ENCODE results near the gene PATJ.
"Not testable (repeated sequence)": the region's sequence is repeated elsewhere in the genome, so short reads cannot be mapped to it uniquely, and the experiment has no call there.

Gene PATJ

DNA sequence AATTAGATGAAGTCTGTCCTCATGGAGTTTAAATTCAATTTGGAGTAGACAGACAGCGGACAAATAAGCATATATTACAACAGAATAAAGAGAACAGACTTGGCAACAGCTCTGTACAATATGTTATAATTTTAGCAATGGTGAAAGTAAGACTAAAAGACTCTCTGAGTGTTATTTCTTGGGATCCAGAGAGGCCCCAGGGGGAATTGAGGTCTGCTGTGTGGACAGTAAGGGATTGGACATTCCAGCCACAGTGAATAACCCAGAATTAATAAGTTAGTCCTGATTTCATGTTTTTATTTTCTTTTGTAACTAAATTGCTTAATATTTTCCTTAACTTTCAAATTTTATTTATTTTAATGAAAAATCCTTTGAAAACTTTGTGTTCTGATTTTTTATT, 101.7 kb downstream of the PATJ start:
- no peak overlapping the region for H2AK5ac ChIP-seq (ENCODE audit: low read length)
- H3K79me1 ChIP-seq (ENCODE audit: low read length) = no peaks in the 10 kb centered on the region
- no peaks in the 10 kb centered on the region for H3K4me1 ChIP-seq (ENCODE audit: control insufficient read depth in 1 of 2, insufficient read depth in 2 of 2, low read length in 2 of 2)
- no peaks in the 10 kb centered on the region for H3K27me3 ChIP-seq (ENCODE audit: insufficient read depth, low read length)
- no peak overlapping the region for H4K8ac ChIP-seq (ENCODE audit: low read depth, low read length)
- H3K79me2 ChIP-seq (ENCODE audit: control insufficient read depth, insufficient read depth, low read length, poor library complexity) = no peaks in the 10 kb centered on the region
- no peak overlapping the region for H3K18ac ChIP-seq (ENCODE audit: low read length)
- H3K4me2 ChIP-seq (ENCODE audit: low read length) = no peak overlapping the region
- no CpG with 5 or more reads among the region's 1 CpG for WGBS (ENCODE audit: extremely low coverage, insufficient coverage, insufficient read length)
- H4K91ac ChIP-seq (ENCODE audit: low read depth, low read length) = no peak overlapping the region
- no peak overlapping the region for H3K9ac ChIP-seq (ENCODE audit: low read length)
- H3K9me3 ChIP-seq (ENCODE audit: insufficient read depth, low read depth, low read length) = no peaks in the 10 kb centered on the region
- H2BK120ac ChIP-seq (ENCODE audit: insufficient read depth, low read length, poor library complexity) = no peak overlapping the region
- H3K23ac ChIP-seq (ENCODE audit: low read length) = no peak overlapping the region
- no peak overlapping the region for H3K14ac ChIP-seq (ENCODE audit: low read length)
- DNase-seq = no peak
- no peak overlapping the region for H3K4me3 ChIP-seq (ENCODE audit: low read depth, low read length)
- H2BK12ac ChIP-seq (ENCODE audit: low read length) = no peak overlapping the region
- no peak overlapping the region for H4K12ac ChIP-seq (ENCODE audit: low read depth, low read length)
- no peak overlapping the region for H3K27ac ChIP-seq (ENCODE audit: low read depth, low read length)
- H2BK5ac ChIP-seq (ENCODE audit: low read depth, low read length, poor library complexity) = no peak overlapping the region
- H3K4ac ChIP-seq (ENCODE audit: low read depth, low read length) = no peak overlapping the region
- H2AFZ ChIP-seq (ENCODE audit: insufficient read depth, low read length, poor library complexity) = no peak overlapping the region
- peaks cover 0 to 5% of the 10 kb centered on the region in 2 experiments for H3K36me3 ChIP-seq (ENCODE audit: control insufficient read depth in 1 of 2, insufficient read depth in 2 of 2, low read length in 2 of 2)

DNA sequence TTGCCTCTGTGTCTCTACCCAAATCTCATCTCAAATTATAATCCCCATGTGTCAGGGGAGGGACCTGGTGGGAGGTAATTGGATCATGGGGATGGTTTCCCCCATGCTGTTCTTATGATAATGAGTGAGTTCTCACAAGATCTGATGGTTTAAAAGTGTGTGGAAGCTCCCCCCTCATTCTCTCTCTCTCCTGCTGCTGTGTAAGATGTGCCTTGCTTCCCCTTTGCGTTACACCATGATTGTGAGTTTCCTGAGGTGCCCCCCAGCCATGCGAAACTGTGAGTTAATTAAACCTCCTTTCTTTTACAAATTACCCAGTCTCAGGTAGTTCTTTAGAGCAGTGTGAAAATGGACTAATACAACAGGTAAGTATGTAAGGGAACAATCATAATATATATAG, 102.4 kb downstream of the PATJ start:
- not testable (repeated sequence) for H3K23ac ChIP-seq (ENCODE audit: low read length)

DNA sequence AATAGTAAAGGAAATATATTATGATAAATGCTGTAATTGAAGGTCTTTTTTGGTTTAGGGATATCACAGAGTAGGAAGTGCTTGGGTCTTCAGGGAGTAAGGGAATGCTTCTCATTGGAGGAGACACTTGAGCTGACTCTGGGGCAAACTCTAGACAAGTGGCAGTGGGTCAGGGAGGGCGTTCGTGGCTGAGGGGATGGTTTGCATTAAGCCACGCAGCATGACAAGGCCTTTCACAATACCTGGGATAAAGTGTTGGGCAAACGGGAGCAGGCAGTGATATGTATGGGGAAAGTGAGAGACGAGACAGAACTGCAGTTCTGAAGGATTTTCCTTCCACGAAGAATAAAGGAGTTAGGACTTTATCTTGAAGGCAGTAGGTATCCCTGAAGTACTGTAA, 109.0 kb downstream of the PATJ start:
- H3K9me3 ChIP-seq (ENCODE audit: insufficient read depth, low read depth, low read length) = no peaks in the 10 kb centered on the region
- H3K4me1 ChIP-seq (ENCODE audit: control insufficient read depth in 1 of 2, insufficient read depth in 2 of 2, low read length in 2 of 2) = no peaks in the 10 kb centered on the region
- no peak overlapping the region for H3K23ac ChIP-seq (ENCODE audit: low read length)
- no peak overlapping the region for H3K4me2 ChIP-seq (ENCODE audit: low read length)
- H2AK5ac ChIP-seq (ENCODE audit: low read length) = no peak overlapping the region
- H4K12ac ChIP-seq (ENCODE audit: low read depth, low read length) = no peak overlapping the region
- no peak overlapping the region for H2BK120ac ChIP-seq (ENCODE audit: insufficient read depth, low read length, poor library complexity)
- H2BK12ac ChIP-seq (ENCODE audit: low read length) = no peak overlapping the region
- no peak for DNase-seq
- H3K4me3 ChIP-seq (ENCODE audit: low read depth, low read length) = no peak overlapping the region
- no peak overlapping the region for H3K14ac ChIP-seq (ENCODE audit: low read length)
- no peak overlapping the region for H2AFZ ChIP-seq (ENCODE audit: insufficient read depth, low read length, poor library complexity)
- no peak overlapping the region for H3K9ac ChIP-seq (ENCODE audit: low read length)
- no peak overlapping the region for H4K8ac ChIP-seq (ENCODE audit: low read depth, low read length)
- no peaks in the 10 kb centered on the region for H3K79me2 ChIP-seq (ENCODE audit: control insufficient read depth, insufficient read depth, low read length, poor library complexity)
- no peaks in the 10 kb centered on the region for H3K27me3 ChIP-seq (ENCODE audit: insufficient read depth, low read length)
- peaks cover 6 to 7% of the 10 kb centered on the region in 2 experiments for H3K36me3 ChIP-seq (ENCODE audit: control insufficient read depth in 1 of 2, insufficient read depth in 2 of 2, low read length in 2 of 2)
- no peak overlapping the region for H3K4ac ChIP-seq (ENCODE audit: low read depth, low read length)
- H3K79me1 ChIP-seq (ENCODE audit: low read length) = no peaks in the 10 kb centered on the region
- no peak overlapping the region for H3K18ac ChIP-seq (ENCODE audit: low read length)
- no peak overlapping the region for H2BK5ac ChIP-seq (ENCODE audit: low read depth, low read length, poor library complexity)
- no CpG with 5 or more reads among the region's 6 CpGs for WGBS (ENCODE audit: extremely low coverage, insufficient coverage, insufficient read length)
- no peak overlapping the region for H3K27ac ChIP-seq (ENCODE audit: low read depth, low read length)
- H4K91ac ChIP-seq (ENCODE audit: low read depth, low read length) = no peak overlapping the region

More for the DNA sequence above, 102.4 kb downstream of the PATJ start:
- H3K79me2 ChIP-seq (ENCODE audit: control insufficient read depth, insufficient read depth, low read length, poor library complexity); H3K36me3 ChIP-seq (ENCODE audit: control insufficient read depth in 1 of 2, insufficient read depth in 2 of 2, low read length in 2 of 2); H4K12ac ChIP-seq (ENCODE audit: low read depth, low read length); H2BK120ac ChIP-seq (ENCODE audit: insufficient read depth, low read length, poor library complexity); H3K9me3 ChIP-seq (ENCODE audit: insufficient read depth, low read depth, low read length); H4K8ac ChIP-seq (ENCODE audit: low read depth, low read length); H2AFZ ChIP-seq (ENCODE audit: insufficient read depth, low read length, poor library complexity); H3K79me1 ChIP-seq (ENCODE audit: low read length); H3K27ac ChIP-seq (ENCODE audit: low read depth, low read length); H3K27me3 ChIP-seq (ENCODE audit: insufficient read depth, low read length); H3K18ac ChIP-seq (ENCODE audit: low read length); H2BK5ac ChIP-seq (ENCODE audit: low read depth, low read length, poor library complexity); H4K91ac ChIP-seq (ENCODE audit: low read depth, low read length); H3K4me1 ChIP-seq (ENCODE audit: control insufficient read depth in 1 of 2, insufficient read depth in 2 of 2, low read length in 2 of 2); H2AK5ac ChIP-seq (ENCODE audit: low read length); H2BK12ac ChIP-seq (ENCODE audit: low read length); DNase-seq; H3K9ac ChIP-seq (ENCODE audit: low read length); H3K14ac ChIP-seq (ENCODE audit: low read length); H3K4me3 ChIP-seq (ENCODE audit: low read depth, low read length); H3K4ac ChIP-seq (ENCODE audit: low read depth, low read length); H3K4me2 ChIP-seq (ENCODE audit: low read length): not testable (repeated sequence)
- no CpG with 5 or more reads among the region's 2 CpGs for WGBS (ENCODE audit: extremely low coverage, insufficient coverage, insufficient read length)

DNA sequence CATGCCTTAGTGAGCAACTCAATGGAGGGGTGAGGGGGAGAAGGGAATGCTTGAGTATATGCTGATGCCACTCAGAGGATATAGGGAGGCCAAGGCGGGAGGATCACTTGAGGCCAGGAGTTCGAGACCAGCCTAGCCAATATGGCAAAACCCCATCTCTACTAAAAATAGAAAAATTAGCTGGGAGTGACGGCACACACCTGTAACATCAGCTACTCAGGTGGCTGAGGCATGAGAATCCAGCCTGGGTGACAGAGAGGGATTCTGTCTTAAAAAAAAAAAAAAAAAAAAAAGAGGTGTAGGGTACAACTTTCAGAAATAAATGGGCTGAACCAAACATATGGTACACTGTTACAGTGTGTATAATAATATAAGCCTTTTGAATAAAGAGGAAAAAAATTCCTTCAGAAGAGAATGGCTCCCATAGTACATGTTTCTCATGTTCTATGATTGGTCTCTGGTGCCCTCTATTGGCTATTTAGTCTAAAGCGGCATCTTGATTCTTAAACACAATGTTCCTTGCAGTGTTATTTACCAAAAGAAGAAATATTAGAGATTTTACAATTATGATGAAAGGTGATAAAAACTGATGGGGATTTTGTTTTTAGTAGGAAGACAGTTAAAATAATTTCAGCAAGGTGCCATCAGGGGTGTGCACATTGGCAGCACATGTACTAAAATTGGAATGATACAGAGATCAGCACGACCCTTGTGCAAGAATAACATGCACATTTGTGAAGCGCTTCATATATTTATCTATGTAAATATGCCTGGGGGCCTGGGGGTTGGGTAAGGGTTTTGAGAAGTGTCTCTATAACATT, 109.8 kb downstream of the PATJ start:
- H2BK5ac ChIP-seq (ENCODE audit: low read depth, low read length, poor library complexity) = no peak overlapping the region
- H3K79me2 ChIP-seq (ENCODE audit: control insufficient read depth, insufficient read depth, low read length, poor library complexity) = no peaks in the 10 kb centered on the region
- no peak overlapping the region for H4K91ac ChIP-seq (ENCODE audit: low read depth, low read length)
- no peak overlapping the region for H3K4ac ChIP-seq (ENCODE audit: low read depth, low read length)
- no peaks in the 10 kb centered on the region for H3K27me3 ChIP-seq (ENCODE audit: insufficient read depth, low read length)
- H3K4me3 ChIP-seq (ENCODE audit: low read depth, low read length) = no peak overlapping the region
- H3K27ac ChIP-seq (ENCODE audit: low read depth, low read length) = no peak overlapping the region
- no CpG with 5 or more reads among the region's 6 CpGs for WGBS (ENCODE audit: extremely low coverage, insufficient coverage, insufficient read length)
- H2AK5ac ChIP-seq (ENCODE audit: low read length) = no peak overlapping the region
- H3K9ac ChIP-seq (ENCODE audit: low read length) = no peak overlapping the region
- H3K4me2 ChIP-seq (ENCODE audit: low read length) = no peak overlapping the region
- no peak overlapping the region for H2BK12ac ChIP-seq (ENCODE audit: low read length)
- H4K8ac ChIP-seq (ENCODE audit: low read depth, low read length) = no peak overlapping the region
- no peaks in the 10 kb centered on the region for H3K4me1 ChIP-seq (ENCODE audit: control insufficient read depth in 1 of 2, insufficient read depth in 2 of 2, low read length in 2 of 2)
- no peak overlapping the region for H3K18ac ChIP-seq (ENCODE audit: low read length)
- no peaks in the 10 kb centered on the region for H3K9me3 ChIP-seq (ENCODE audit: insufficient read depth, low read depth, low read length)
- no peak overlapping the region for H3K14ac ChIP-seq (ENCODE audit: low read length)
- no peak overlapping the region for H2BK120ac ChIP-seq (ENCODE audit: insufficient read depth, low read length, poor library complexity)
- H3K23ac ChIP-seq (ENCODE audit: low read length) = no peak overlapping the region
- peak; percentile 7 to 90 for DNase-seq
- no peaks in the 10 kb centered on the region for H3K79me1 ChIP-seq (ENCODE audit: low read length)
- H2AFZ ChIP-seq (ENCODE audit: insufficient read depth, low read length, poor library complexity) = no peak overlapping the region
- no peak overlapping the region for H4K12ac ChIP-seq (ENCODE audit: low read depth, low read length)
- H3K36me3 ChIP-seq (ENCODE audit: control insufficient read depth in 1 of 2, insufficient read depth in 2 of 2, low read length in 2 of 2) = peaks cover 6 to 8% of the 10 kb centered on the region in 2 experiments

Data from trophoblast cell (in vitro differentiated cells and primary cell).